Transverse colon (tissue), 3 donors: Measurements from ENCODE around the gene TOPORS.

ENCODE experiments used
- EP300 ChIP-seq: sonication (generic); formaldehyde crosslinking; IDR thresholded peaks from one replicate; pipeline ENCODE4 v1.6.1; 2017; ENCODE audit warnings: antibody characterized with exemption, low read depth
- TF ChIP-seq, protein P1 (sequence below), 5 experiments: fragments of 200-600 bp in 3 of 5; fragments of 450-650 bp in 2 of 5; sonication (generic) in 3 of 5; IDR thresholded peaks; 1 replicate in 2 of 5; 2 replicates in 3 of 5; pipeline ENCODE4 v1.5.1; 2016 to 2017; ENCODE audit warnings: antibody characterized with exemption in 5 of 5, inconsistent platforms in 3 of 5, mild to moderate bottlenecking in 2 of 5, moderate library complexity in 1 of 5

DNA sequence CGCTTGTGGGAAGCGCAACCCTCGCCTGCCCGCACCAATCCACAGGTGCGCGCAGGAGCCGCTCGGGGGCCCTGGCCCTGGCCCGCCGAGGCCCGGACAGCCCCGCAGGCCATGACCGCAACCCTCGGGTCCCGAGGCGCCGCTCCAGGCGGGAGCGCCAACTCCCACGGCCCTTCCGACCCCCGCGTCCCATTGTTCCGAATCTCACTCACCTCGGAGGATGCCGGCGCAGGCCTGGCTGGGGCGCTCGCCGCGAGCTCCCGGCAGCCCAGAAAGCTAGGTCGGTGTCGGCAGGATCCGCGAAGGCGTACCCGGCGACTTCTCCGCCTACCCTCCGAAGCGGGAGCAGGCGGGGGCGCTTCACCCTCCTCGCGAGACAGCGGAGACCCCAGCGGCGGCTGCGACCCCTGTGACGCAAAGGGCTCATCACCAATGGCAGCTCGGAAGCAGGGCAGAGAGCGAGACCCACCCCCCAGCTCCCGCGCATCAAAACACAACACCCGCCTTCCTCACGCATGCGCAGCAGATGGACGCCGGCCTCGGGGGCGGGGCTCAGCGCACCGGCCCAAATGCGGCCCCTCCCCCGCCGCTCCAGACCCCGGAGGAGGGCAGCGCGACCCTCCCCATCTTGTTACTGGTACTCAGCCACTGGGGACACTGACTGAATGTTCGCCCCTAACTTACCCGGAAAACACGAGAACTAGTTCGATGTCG, 1.7 kb downstream of the TOPORS start:
- TF ChIP-seq, protein P1, sequence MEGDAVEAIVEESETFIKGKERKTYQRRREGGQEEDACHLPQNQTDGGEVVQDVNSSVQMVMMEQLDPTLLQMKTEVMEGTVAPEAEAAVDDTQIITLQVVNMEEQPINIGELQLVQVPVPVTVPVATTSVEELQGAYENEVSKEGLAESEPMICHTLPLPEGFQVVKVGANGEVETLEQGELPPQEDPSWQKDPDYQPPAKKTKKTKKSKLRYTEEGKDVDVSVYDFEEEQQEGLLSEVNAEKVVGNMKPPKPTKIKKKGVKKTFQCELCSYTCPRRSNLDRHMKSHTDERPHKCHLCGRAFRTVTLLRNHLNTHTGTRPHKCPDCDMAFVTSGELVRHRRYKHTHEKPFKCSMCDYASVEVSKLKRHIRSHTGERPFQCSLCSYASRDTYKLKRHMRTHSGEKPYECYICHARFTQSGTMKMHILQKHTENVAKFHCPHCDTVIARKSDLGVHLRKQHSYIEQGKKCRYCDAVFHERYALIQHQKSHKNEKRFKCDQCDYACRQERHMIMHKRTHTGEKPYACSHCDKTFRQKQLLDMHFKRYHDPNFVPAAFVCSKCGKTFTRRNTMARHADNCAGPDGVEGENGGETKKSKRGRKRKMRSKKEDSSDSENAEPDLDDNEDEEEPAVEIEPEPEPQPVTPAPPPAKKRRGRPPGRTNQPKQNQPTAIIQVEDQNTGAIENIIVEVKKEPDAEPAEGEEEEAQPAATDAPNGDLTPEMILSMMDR (IDR thresholded peaks at IDR 0.05), result peak in 1 of 5 experiments; percentile 6
- TF ChIP-seq EP300, result no peak
